ENCODE data around the gene TGFBR1.

Gene TGFBR1

DNA sequence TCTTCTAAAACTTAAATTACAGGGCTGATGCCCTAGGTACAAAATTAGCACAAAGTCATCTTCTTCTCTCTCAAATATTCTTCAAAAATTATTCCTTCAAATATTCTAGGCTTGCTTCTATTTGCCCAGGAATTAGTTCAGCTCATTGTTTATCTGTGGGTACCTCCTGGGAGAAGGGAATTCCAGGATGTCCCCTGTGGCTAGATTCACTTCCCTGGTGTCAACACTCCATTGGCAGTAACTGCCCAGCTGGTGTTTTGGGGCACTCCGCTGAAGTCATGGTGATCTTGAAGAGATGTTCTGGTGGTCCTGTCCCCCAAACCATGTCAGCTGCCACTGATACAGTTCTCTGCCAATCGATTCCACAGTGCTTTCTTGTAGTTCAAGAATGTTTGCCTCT, 26.2 kb upstream of the TGFBR1 start:
- no peaks in the 10 kb centered on the region for H3K36me3 Mint-ChIP-seq (ENCODE audit: low read depth)
- H3K4me1 Mint-ChIP-seq, result peaks cover 16% of the 10 kb centered on the region
- TF ChIP-seq, protein P1, sequence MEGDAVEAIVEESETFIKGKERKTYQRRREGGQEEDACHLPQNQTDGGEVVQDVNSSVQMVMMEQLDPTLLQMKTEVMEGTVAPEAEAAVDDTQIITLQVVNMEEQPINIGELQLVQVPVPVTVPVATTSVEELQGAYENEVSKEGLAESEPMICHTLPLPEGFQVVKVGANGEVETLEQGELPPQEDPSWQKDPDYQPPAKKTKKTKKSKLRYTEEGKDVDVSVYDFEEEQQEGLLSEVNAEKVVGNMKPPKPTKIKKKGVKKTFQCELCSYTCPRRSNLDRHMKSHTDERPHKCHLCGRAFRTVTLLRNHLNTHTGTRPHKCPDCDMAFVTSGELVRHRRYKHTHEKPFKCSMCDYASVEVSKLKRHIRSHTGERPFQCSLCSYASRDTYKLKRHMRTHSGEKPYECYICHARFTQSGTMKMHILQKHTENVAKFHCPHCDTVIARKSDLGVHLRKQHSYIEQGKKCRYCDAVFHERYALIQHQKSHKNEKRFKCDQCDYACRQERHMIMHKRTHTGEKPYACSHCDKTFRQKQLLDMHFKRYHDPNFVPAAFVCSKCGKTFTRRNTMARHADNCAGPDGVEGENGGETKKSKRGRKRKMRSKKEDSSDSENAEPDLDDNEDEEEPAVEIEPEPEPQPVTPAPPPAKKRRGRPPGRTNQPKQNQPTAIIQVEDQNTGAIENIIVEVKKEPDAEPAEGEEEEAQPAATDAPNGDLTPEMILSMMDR (IDR thresholded peaks at IDR 0.05; ENCODE audit: unreplicated experiment in 3 of 3), result no peak
- H3K27ac Mint-ChIP-seq, result no peak overlapping the region
- peaks cover 7% of the 10 kb centered on the region for H3K27me3 Mint-ChIP-seq (ENCODE audit: low read depth)
- no peak overlapping the region for H3K4me3 Mint-ChIP-seq
- no peaks in the 10 kb centered on the region for H3K9me3 Mint-ChIP-seq

DNA sequence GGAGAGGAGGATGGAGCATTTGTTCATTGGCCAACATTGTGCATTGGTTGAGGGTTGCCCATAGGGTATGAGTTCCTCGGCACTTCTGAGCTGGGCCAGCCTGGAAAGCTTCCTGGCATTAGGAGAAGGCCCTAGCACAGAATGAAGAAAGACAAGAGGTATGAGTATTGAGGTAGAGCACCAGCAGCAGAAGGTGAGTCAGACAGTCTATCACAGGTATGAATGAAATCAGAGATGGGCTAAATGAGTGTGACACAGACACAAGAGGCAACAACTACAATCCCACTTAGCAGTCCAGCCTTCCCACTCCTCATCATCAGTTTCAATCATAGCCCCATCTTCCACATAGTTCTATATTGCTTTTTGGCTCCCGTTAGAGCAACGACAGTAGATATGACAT, 25.4 kb upstream of the TGFBR1 start:
- H3K27me3 Mint-ChIP-seq (ENCODE audit: low read depth), result peaks cover 7% of the 10 kb centered on the region
- no peak overlapping the region for H3K27ac Mint-ChIP-seq
- H3K36me3 Mint-ChIP-seq (ENCODE audit: low read depth), result no peaks in the 10 kb centered on the region
- H3K9me3 Mint-ChIP-seq, result no peaks in the 10 kb centered on the region
- H3K4me1 Mint-ChIP-seq, result peaks cover 12% of the 10 kb centered on the region
- TF ChIP-seq, protein P1 (IDR thresholded peaks at IDR 0.05; ENCODE audit: unreplicated experiment in 3 of 3), result no peak
- no peak overlapping the region for H3K4me3 Mint-ChIP-seq

- Mint-ChIP-seq H3K9me3 (no peaks in the 10 kb centered on the region), H3K27me3 (ENCODE audit: low read depth) (peaks cover 3% of the 10 kb centered on the region), H3K4me1 (no peaks in the 10 kb centered on the region), H3K4me3 (no peak overlapping the region), H3K36me3 (ENCODE audit: low read depth) (no peaks in the 10 kb centered on the region), H3K27ac (peak overlapping the region; percentile 6 to 44 (median 24))
- TF ChIP-seq, protein P1 (IDR thresholded peaks at IDR 0.05; ENCODE audit: unreplicated experiment in 3 of 3), result no peak
Observed at GRCh38 chr9:99083051-99083450, 21.9 kb upstream of the TGFBR1 start.

DNA sequence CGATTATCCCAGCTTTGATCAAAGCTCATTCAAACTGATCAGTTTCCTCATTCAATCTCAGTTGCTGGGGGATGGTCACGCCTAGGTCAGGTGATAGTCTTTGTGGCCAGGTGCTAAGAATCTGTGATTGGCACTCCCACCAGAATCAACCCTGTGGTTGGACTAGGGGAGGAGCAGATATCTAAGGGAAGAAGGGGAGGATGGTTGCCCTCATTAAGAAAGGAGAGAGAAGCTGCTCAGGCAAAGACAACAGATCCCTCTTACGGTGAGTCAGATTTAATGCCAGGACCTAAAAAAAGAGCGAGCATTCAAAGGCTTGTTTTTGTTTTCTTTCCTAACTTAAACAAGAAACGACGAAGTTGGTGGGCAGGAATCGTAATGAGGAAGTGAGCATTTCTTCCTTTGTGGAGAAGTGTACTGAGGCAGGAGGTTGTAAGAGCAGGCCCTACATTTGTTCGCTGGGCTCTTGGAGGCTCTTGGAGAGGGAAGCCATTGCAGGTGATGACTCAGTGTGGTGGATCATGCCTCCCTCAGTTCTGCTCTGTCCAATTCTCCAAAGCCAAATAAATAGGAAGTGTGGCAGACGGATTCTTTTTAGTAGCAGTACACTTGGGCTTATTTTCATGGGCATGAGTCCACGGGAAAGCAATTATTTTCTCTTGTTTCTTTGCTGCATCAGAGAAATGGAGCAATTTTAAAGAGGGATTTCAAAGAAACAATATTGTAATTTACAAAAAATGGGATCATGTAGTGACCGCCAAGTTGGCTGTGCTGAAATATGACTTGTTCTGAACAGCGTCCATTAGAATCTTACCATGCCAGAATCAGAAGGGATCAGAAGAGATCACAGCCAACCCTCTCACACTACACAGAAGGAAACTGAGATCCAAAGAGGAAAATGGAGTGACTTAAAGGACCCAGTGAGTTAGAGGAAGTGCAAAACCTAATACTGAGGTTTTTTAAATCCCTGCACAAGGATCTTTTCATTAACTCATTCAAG, 18.7 kb upstream of the TGFBR1 start:
- H3K4me3 Mint-ChIP-seq, result no peak overlapping the region
- TF ChIP-seq, protein P1 (IDR thresholded peaks at IDR 0.05; ENCODE audit: unreplicated experiment in 3 of 3), result no peak
- no peaks in the 10 kb centered on the region for H3K36me3 Mint-ChIP-seq (ENCODE audit: low read depth)
- no peaks in the 10 kb centered on the region for H3K9me3 Mint-ChIP-seq
- H3K27ac Mint-ChIP-seq, result no peak overlapping the region
- H3K4me1 Mint-ChIP-seq, result no peaks in the 10 kb centered on the region
- peaks cover 6% of the 10 kb centered on the region for H3K27me3 Mint-ChIP-seq (ENCODE audit: low read depth)

DNA sequence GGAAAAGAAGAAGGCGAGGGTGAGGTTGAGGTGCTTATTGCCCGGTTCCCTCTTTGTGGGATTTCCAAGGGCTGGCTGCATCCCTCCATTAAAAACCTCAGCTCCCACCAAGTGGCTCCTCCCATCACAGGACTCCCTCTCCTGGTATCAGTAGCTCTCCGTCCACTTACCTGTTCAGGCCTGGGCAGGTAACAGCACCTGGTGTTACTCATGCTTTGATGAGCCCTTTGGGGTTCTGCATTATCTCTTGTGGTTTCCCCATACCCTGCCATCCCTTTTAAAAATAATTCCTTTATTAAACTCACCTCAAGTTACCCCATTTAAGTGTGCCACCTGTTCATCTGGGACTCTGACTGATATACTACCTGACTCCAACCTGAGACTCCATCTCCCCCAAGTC, 17.5 kb upstream of the TGFBR1 start:
- H3K4me3 Mint-ChIP-seq, result no peak overlapping the region
- peaks cover 9% of the 10 kb centered on the region for H3K27me3 Mint-ChIP-seq (ENCODE audit: low read depth)
- H3K4me1 Mint-ChIP-seq, result no peaks in the 10 kb centered on the region
- H3K9me3 Mint-ChIP-seq, result no peaks in the 10 kb centered on the region
- H3K36me3 Mint-ChIP-seq (ENCODE audit: low read depth), result no peaks in the 10 kb centered on the region
- no peak overlapping the region for H3K27ac Mint-ChIP-seq
- TF ChIP-seq, protein P1 (IDR thresholded peaks at IDR 0.05; ENCODE audit: unreplicated experiment in 3 of 3), result no peak
